ENCODE results near the gene SPARC. TPM values are rescaled to one million over a fixed set of nuclear protein-coding genes. Genes with fewer than 3 reads are reported as not detected.

The SPARC gene
- total RNA-seq, 1 donor from 2014 or later = 1,314 TPM

DNA sequence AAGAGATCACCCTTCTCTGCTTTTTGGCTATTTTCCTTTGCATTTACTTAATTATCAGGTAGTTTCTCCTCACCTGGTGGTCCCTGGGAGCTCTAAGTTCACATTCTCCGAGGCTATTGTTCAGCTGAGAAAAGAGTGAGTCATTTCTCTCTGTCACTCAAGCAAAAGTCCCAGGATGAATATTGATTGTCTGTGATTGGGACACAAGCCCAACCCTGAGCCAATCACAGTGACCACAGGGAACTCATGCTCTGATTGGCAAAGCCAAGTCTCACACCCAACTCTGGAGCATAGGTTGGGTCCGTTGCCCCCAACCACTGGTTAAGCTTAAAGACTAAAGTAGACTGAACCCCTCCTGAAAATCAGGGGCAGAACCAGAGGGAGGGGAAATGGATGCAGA, 67.8 kb downstream of the SPARC start:
- Histone ChIP-seq H3K27ac (ENCODE audit: low read depth, low read length) (no peak overlapping the region), H3K9me3 (ENCODE audit: control insufficient read depth in 3 of 3, low read length in 3 of 3) (no peaks in the 10 kb centered on the region), H3K27me3 (ENCODE audit: control insufficient read depth in 3 of 3, insufficient read depth in 3 of 3, low read length in 3 of 3) (peaks cover 0 to 6% (median 0%) of the 10 kb centered on the region in 3 donors), H3K4me1 (ENCODE audit: control insufficient read depth in 3 of 3, insufficient read depth in 3 of 3, low read length in 3 of 3) (peaks cover 8 to 12% (median 10%) of the 10 kb centered on the region in 3 donors), H3K36me3 (ENCODE audit: control insufficient read depth in 3 of 3, insufficient read depth in 3 of 3, low read length in 3 of 3) (no peaks in the 10 kb centered on the region), H3K9ac (ENCODE audit: low read depth in 1 of 3, low read length in 3 of 3) (no peak overlapping the region), H3K4me3 (ENCODE audit: low read length in 3 of 3) (no peak overlapping the region)

GRCh38 chr5:151617841-151618710, 68.6 kb downstream of the SPARC start:
- no peaks in the 10 kb centered on the region for H3K9me3 ChIP-seq (ENCODE audit: control insufficient read depth in 3 of 3, low read length in 3 of 3)
- H3K4me3 ChIP-seq (ENCODE audit: low read length in 3 of 3) = no peak overlapping the region
- H3K36me3 ChIP-seq (ENCODE audit: control insufficient read depth in 3 of 3, insufficient read depth in 3 of 3, low read length in 3 of 3) = no peaks in the 10 kb centered on the region
- no peak overlapping the region for H3K9ac ChIP-seq (ENCODE audit: low read depth in 1 of 3, low read length in 3 of 3)
- H3K27me3 ChIP-seq (ENCODE audit: control insufficient read depth in 3 of 3, insufficient read depth in 3 of 3, low read length in 3 of 3) = peaks cover 0 to 6% (median 0%) of the 10 kb centered on the region in 3 donors
- peaks cover 10 to 19% (median 15%) of the 10 kb centered on the region in 3 donors for H3K4me1 ChIP-seq (ENCODE audit: control insufficient read depth in 3 of 3, insufficient read depth in 3 of 3, low read length in 3 of 3)
- H3K27ac ChIP-seq (ENCODE audit: low read depth, low read length) = no peak overlapping the region

DNA sequence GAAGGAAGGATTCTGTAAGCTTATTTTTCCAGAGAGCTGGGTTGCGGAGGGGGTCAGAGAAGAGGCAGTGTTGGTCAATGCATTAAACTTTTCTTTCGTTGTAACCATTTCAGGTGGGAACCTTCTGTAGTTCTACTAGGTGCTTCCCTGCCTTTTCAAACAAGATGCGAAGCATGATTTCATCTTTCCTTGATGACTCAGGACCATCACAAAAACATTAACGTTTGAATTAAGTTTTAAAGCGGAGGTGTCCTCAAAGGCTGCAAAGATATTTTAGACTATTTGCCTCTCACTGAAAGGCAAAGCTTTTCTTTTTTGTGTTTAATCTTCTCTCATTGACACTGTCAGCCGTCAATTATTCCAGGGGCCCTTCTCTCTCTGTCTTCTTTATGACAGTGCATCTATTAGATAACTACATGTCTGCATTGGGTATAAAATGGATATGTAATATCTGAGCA, 69.3 kb downstream of the SPARC start:
- Histone ChIP-seq H3K36me3 (ENCODE audit: control insufficient read depth in 3 of 3, insufficient read depth in 3 of 3, low read length in 3 of 3) (no peaks in the 10 kb centered on the region), H3K27me3 (ENCODE audit: control insufficient read depth in 3 of 3, insufficient read depth in 3 of 3, low read length in 3 of 3) (peaks cover 0 to 6% (median 0%) of the 10 kb centered on the region in 3 donors)

DNA sequence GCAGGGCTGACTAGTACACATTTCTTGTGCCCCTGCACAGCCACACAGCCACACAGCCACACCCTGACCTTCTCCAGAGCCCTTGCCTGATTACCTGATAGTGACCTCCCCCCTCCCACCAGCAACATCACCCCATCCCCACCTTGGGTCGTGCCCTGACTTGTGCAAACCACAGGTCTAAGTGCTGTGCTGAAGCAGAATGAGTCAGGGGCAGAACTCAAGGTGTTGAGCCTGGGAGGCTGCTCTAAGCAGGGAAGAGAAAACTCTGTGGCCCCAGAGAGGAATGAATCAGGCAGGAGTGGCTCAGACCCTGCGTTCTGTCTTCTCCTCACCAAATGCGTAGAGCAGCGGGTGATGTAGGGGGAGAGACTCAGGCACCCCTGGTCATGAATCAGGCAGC, 71.3 kb downstream of the SPARC start:
- H3K27ac ChIP-seq (ENCODE audit: low read depth, low read length) = no peak overlapping the region
- no peak overlapping the region for H3K4me3 ChIP-seq (ENCODE audit: low read length in 3 of 3)
- peaks cover 10 to 28% (median 21%) of the 10 kb centered on the region in 3 donors for H3K4me1 ChIP-seq (ENCODE audit: control insufficient read depth in 3 of 3, insufficient read depth in 3 of 3, low read length in 3 of 3)
- no peaks in the 10 kb centered on the region for H3K36me3 ChIP-seq (ENCODE audit: control insufficient read depth in 3 of 3, insufficient read depth in 3 of 3, low read length in 3 of 3)
- H3K27me3 ChIP-seq (ENCODE audit: control insufficient read depth in 3 of 3, insufficient read depth in 3 of 3, low read length in 3 of 3) = peaks cover 0 to 3% (median 0%) of the 10 kb centered on the region in 3 donors
- peak overlapping the region in 1 of 3 donors; percentile 25 for H3K9ac ChIP-seq (ENCODE audit: low read depth in 1 of 3, low read length in 3 of 3)
- H3K9me3 ChIP-seq (ENCODE audit: control insufficient read depth in 3 of 3, low read length in 3 of 3) = no peaks in the 10 kb centered on the region

More for the DNA sequence above, 69.3 kb downstream of the SPARC start:
- Histone ChIP-seq H3K4me1 (ENCODE audit: control insufficient read depth in 3 of 3, insufficient read depth in 3 of 3, low read length in 3 of 3) (peaks cover 10 to 26% (median 21%) of the 10 kb centered on the region in 3 donors), H3K4me3 (ENCODE audit: low read length in 3 of 3) (no peak overlapping the region), H3K9ac (ENCODE audit: low read depth in 1 of 3, low read length in 3 of 3) (no peak overlapping the region), H3K27ac (ENCODE audit: low read depth, low read length) (no peak overlapping the region), H3K9me3 (ENCODE audit: control insufficient read depth in 3 of 3, low read length in 3 of 3) (no peaks in the 10 kb centered on the region)

DNA sequence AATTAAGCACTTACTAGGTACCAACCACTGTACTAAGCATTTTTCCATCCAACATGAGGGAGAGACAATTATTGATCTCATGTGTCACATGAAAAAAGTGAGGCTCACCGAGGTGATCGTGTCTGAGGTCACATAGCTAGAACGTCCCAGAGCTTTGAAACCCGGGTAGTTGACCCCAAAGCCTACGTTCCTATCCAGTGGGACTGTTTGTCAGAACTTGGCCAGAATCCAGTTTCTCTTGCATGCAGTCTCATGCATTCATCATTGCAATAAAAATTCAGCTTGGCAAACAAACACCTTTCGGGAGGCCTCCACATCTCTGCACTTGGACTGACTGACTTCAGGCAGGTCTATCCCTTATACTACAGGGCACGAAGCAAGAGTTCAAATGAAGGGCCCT, 72.2 kb downstream of the SPARC start:
- H3K27ac ChIP-seq (ENCODE audit: low read depth, low read length) = no peak overlapping the region
- no peaks in the 10 kb centered on the region for H3K36me3 ChIP-seq (ENCODE audit: control insufficient read depth in 3 of 3, insufficient read depth in 3 of 3, low read length in 3 of 3)
- no peak overlapping the region for H3K9ac ChIP-seq (ENCODE audit: low read depth in 1 of 3, low read length in 3 of 3)

DNA sequence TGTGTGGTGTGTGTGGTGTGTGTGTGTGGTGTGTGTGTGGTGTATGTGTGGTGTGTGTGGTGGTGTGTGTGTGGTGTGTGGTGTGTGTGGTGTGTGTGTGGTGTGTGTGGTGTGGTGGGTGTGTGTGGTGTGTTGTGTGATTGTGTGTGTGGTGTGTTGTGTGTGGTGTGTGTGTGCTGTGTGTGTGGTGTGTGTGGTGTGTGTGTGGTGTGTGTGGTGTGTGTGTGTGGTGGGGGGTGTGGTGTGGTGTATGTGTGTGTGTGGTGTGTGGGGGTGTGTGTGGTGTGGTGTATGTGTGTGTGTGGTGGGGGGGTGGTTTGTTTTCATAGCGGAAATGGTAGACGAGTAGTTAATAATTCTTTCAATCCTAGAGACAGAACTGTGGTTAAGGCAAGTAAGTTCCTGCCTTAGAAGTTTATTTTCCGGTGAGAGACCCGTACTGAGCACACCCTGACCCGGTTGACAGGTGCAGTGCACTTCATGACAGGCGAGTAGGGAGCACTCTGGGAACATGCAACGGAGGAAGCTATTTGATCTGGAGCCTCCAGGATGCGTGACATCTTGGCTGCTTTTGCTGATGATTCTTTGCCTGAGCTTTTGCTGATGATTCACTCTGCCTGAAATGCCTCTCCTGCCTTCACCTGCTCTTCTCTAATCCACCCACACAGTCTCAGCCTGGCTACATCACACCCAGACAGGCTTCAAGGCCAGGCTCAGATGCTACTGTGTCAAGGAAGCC, 73.9 kb downstream of the SPARC start:
- Histone ChIP-seq H3K9me3 (ENCODE audit: control insufficient read depth in 3 of 3, low read length in 3 of 3) (no peaks in the 10 kb centered on the region), H3K4me3 (ENCODE audit: low read length in 3 of 3) (no peak overlapping the region), H3K36me3 (ENCODE audit: control insufficient read depth in 3 of 3, insufficient read depth in 3 of 3, low read length in 3 of 3) (no peaks in the 10 kb centered on the region), H3K4me1 (ENCODE audit: control insufficient read depth in 3 of 3, insufficient read depth in 3 of 3, low read length in 3 of 3) (peaks cover 0 to 16% (median 13%) of the 10 kb centered on the region in 3 donors), H3K9ac (ENCODE audit: low read depth in 1 of 3, low read length in 3 of 3) (peak overlapping the region in 1 of 3 donors; percentile 28), H3K27ac (ENCODE audit: low read depth, low read length) (peak overlapping the region; percentile 46), H3K27me3 (ENCODE audit: control insufficient read depth in 3 of 3, insufficient read depth in 3 of 3, low read length in 3 of 3) (peaks cover 0 to 3% (median 0%) of the 10 kb centered on the region in 3 donors)

More for the DNA sequence above, 72.2 kb downstream of the SPARC start:
- H3K27me3 ChIP-seq (ENCODE audit: control insufficient read depth in 3 of 3, insufficient read depth in 3 of 3, low read length in 3 of 3) = peaks cover 0 to 3% (median 0%) of the 10 kb centered on the region in 3 donors
- H3K4me3 ChIP-seq (ENCODE audit: low read length in 3 of 3) = no peak overlapping the region
- H3K9me3 ChIP-seq (ENCODE audit: control insufficient read depth in 3 of 3, low read length in 3 of 3) = no peaks in the 10 kb centered on the region
- H3K4me1 ChIP-seq (ENCODE audit: control insufficient read depth in 3 of 3, insufficient read depth in 3 of 3, low read length in 3 of 3) = peaks cover 2 to 19% (median 14%) of the 10 kb centered on the region in 3 donors

DNA sequence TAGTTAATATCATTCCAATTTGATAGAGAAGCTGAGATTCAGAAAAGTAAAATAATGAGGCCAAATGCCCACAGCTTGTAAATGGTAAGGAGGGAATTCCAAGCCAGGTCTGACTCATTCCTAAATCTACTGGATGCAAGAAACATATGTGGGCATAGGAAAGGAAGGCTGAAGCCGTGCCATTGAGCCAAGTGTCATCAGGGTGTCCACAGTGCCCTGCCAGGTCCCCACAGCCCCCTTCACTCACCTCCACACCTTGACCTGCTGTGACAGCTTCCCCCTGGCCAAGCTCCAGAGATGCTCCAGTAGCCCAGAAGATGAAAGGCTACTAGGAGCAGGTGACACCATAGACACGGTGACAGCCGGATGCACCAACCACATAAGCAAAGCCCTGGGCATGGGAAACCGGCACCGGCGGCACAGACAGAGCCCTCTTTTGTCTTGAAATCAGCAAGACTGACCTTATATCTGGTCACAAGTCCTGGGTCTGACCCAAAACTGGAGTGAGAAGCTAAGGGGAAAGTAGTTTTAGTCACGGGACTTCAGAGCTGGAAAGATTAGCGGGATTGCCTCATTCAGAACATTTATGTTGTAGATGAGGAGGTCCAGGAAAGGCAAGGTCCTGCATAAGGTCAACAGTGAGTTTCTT, 75.5 kb downstream of the SPARC start:
- Histone ChIP-seq H3K9me3 (ENCODE audit: control insufficient read depth in 3 of 3, low read length in 3 of 3) (no peaks in the 10 kb centered on the region), H3K36me3 (ENCODE audit: control insufficient read depth in 3 of 3, insufficient read depth in 3 of 3, low read length in 3 of 3) (no peaks in the 10 kb centered on the region), H3K27me3 (ENCODE audit: control insufficient read depth in 3 of 3, insufficient read depth in 3 of 3, low read length in 3 of 3) (peaks cover 0 to 3% (median 0%) of the 10 kb centered on the region in 3 donors), H3K4me3 (ENCODE audit: low read length in 3 of 3) (no peak overlapping the region), H3K4me1 (ENCODE audit: control insufficient read depth in 3 of 3, insufficient read depth in 3 of 3, low read length in 3 of 3) (peaks cover 0 to 16% (median 13%) of the 10 kb centered on the region in 3 donors), H3K9ac (ENCODE audit: low read depth in 1 of 3, low read length in 3 of 3) (no peak overlapping the region), H3K27ac (ENCODE audit: low read depth, low read length) (no peak overlapping the region)

Small RNA genes lying within 50 kb of the gene (small RNA-seq; reads per million reads assigned to genes)
- not detected for gene RN7SKP232

Other genes starting within 250 kb of the SPARC start
- 8.9 TPM for gene SLC36A1, start 239.3 kb downstream of the SPARC start, total RNA-seq
- gene FAT2, start 95.6 kb downstream of the SPARC start, total RNA-seq = under 0.01 TPM
- gene ATOX1, start 71.7 kb upstream of the SPARC start, total RNA-seq = 20.4 TPM
- gene G3BP1, start 85.0 kb upstream of the SPARC start, total RNA-seq = 109 TPM
- gene GLRA1, start 237.9 kb upstream of the SPARC start, total RNA-seq = not detected